Measurements from ENCODE around the gene SLX9. TPM values are rescaled to one million over a fixed set of nuclear protein-coding genes. Genes with fewer than 3 reads are reported as not detected.

The SLX9 gene
- total and polyA plus RNA-seq, 5 donors from 2014 or later, result 7.6 to 21.8 (median 10.1) TPM

GRCh38 chr21:44959376-44960091, 19.7 kb downstream of the SLX9 start:
- no peaks in the 10 kb centered on the region for H3K27me3 Mint-ChIP-seq
- ATAC-seq (ENCODE audit: low read depth in 2 of 2) (no peak), DNase-seq (no peak)
- Histone ChIP-seq H3K4me1 (ENCODE audit: control insufficient read depth, insufficient read depth, low read length, poor library complexity, severe bottlenecking) (peaks cover under 1% of the 10 kb centered on the region), H3K27ac (ENCODE audit: insufficient read depth, low read length, poor library complexity, severe bottlenecking) (no peak overlapping the region), H3K36me3 (ENCODE audit: control insufficient read depth, insufficient read depth, low read length) (peaks cover 24% of the 10 kb centered on the region), H3K4me3 (ENCODE audit: low read depth, low read length) (no peak overlapping the region), H3K9me3 (ENCODE audit: control insufficient read depth in 2 of 2, low read length in 2 of 2) (no peaks in the 10 kb centered on the region), H3K27me3 (ENCODE audit: control insufficient read depth, insufficient read depth, low read length) (no peaks in the 10 kb centered on the region)
- H3K4me1 Mint-ChIP-seq, result peaks cover 0 to 19% (median 6%) of the 10 kb centered on the region in 4 donors
- H3K27ac Mint-ChIP-seq, result no peak overlapping the region
- no peak overlapping the region for H3K4me3 Mint-ChIP-seq
- peaks cover 0 to 2% (median 0%) of the 10 kb centered on the region in 7 donors for H3K9me3 Mint-ChIP-seq
- peaks cover 34% of the 10 kb centered on the region for H3K36me3 Mint-ChIP-seq

GRCh38 chr21:44960141-44961092, 20.6 kb downstream of the SLX9 start:
- no peak overlapping the region for H3K27ac Mint-ChIP-seq
- DNase-seq (no peak), ATAC-seq (ENCODE audit: low read depth in 2 of 2) (no peak)
- H3K36me3 Mint-ChIP-seq, result peaks cover 34% of the 10 kb centered on the region
- Histone ChIP-seq H3K36me3 (ENCODE audit: control insufficient read depth, insufficient read depth, low read length) (peaks cover 24% of the 10 kb centered on the region), H3K4me1 (ENCODE audit: control insufficient read depth, insufficient read depth, low read length, poor library complexity, severe bottlenecking) (peaks cover 9% of the 10 kb centered on the region), H3K27me3 (ENCODE audit: control insufficient read depth, insufficient read depth, low read length) (no peaks in the 10 kb centered on the region), H3K4me3 (ENCODE audit: low read depth, low read length) (no peak overlapping the region), H3K9me3 (ENCODE audit: control insufficient read depth in 2 of 2, low read length in 2 of 2) (no peaks in the 10 kb centered on the region), H3K27ac (ENCODE audit: insufficient read depth, low read length, poor library complexity, severe bottlenecking) (no peak overlapping the region)
- H3K9me3 Mint-ChIP-seq, result peaks cover 0 to 2% (median 0%) of the 10 kb centered on the region in 7 donors
- peaks cover 9 to 25% (median 14%) of the 10 kb centered on the region in 4 donors for H3K4me1 Mint-ChIP-seq
- H3K4me3 Mint-ChIP-seq, result no peak overlapping the region
- H3K27me3 Mint-ChIP-seq, result no peaks in the 10 kb centered on the region

- peaks cover 25% of the 10 kb centered on the region for H3K36me3 Mint-ChIP-seq
- Histone ChIP-seq H3K27me3 (ENCODE audit: control insufficient read depth, insufficient read depth, low read length) (no peaks in the 10 kb centered on the region), H3K36me3 (ENCODE audit: control insufficient read depth, insufficient read depth, low read length) (peaks cover 20% of the 10 kb centered on the region), H3K4me1 (ENCODE audit: control insufficient read depth, insufficient read depth, low read length, poor library complexity, severe bottlenecking) (peaks cover 29% of the 10 kb centered on the region), H3K27ac (ENCODE audit: insufficient read depth, low read length, poor library complexity, severe bottlenecking) (no peak overlapping the region), H3K9me3 (ENCODE audit: control insufficient read depth in 2 of 2, low read length in 2 of 2) (no peaks in the 10 kb centered on the region), H3K4me3 (ENCODE audit: low read depth, low read length) (no peak overlapping the region)
- no peaks in the 10 kb centered on the region for H3K27me3 Mint-ChIP-seq
- H3K4me1 Mint-ChIP-seq, result peaks cover 10 to 33% (median 12%) of the 10 kb centered on the region in 4 donors
- ATAC-seq (ENCODE audit: low read depth in 2 of 2) (no peak), DNase-seq (no peak)
- no peak overlapping the region for H3K4me3 Mint-ChIP-seq
- peak overlapping the region in 1 of 3 donors; percentile 29 for H3K27ac Mint-ChIP-seq
- peaks cover 0 to 2% (median 0%) of the 10 kb centered on the region in 7 donors for H3K9me3 Mint-ChIP-seq
These were observed 22.7 kb downstream of the SLX9 start for GRCh38 chr21:44962403-44962966.

GRCh38 chr21:44964381-44964780, 24.6 kb downstream of the SLX9 start:
- peaks cover 0 to 2% (median 0%) of the 10 kb centered on the region in 7 donors for H3K9me3 Mint-ChIP-seq
- peaks cover 10 to 41% (median 14%) of the 10 kb centered on the region in 4 donors for H3K4me1 Mint-ChIP-seq
- peaks cover 23% of the 10 kb centered on the region for H3K36me3 Mint-ChIP-seq
- DNase-seq, result no peak
- Histone ChIP-seq H3K27me3 (ENCODE audit: control insufficient read depth, insufficient read depth, low read length) (no peaks in the 10 kb centered on the region), H3K9me3 (ENCODE audit: control insufficient read depth in 2 of 2, low read length in 2 of 2) (no peaks in the 10 kb centered on the region), H3K4me1 (ENCODE audit: control insufficient read depth, insufficient read depth, low read length, poor library complexity, severe bottlenecking) (peaks cover 45% of the 10 kb centered on the region), H3K36me3 (ENCODE audit: control insufficient read depth, insufficient read depth, low read length) (peaks cover 18% of the 10 kb centered on the region), H3K27ac (ENCODE audit: insufficient read depth, low read length, poor library complexity, severe bottlenecking) (no peak overlapping the region), H3K4me3 (ENCODE audit: low read depth, low read length) (no peak overlapping the region)
- no peaks in the 10 kb centered on the region for H3K27me3 Mint-ChIP-seq
- peak overlapping the region in 3 of 4 donors; percentile 41 to 69 (median 57) for H3K4me3 Mint-ChIP-seq
- H3K27ac Mint-ChIP-seq, result peak overlapping the region in 2 of 3 donors; percentile 24 to 92
- ATAC-seq (ENCODE audit: low read depth in 2 of 2), result no peak

- Histone ChIP-seq H3K27ac (ENCODE audit: insufficient read depth, low read length, poor library complexity, severe bottlenecking) (no peak overlapping the region), H3K27me3 (ENCODE audit: control insufficient read depth, insufficient read depth, low read length) (no peaks in the 10 kb centered on the region), H3K4me3 (ENCODE audit: low read depth, low read length) (peak overlapping the region; percentile 58), H3K36me3 (ENCODE audit: control insufficient read depth, insufficient read depth, low read length) (peaks cover 11% of the 10 kb centered on the region), H3K4me1 (ENCODE audit: control insufficient read depth, insufficient read depth, low read length, poor library complexity, severe bottlenecking) (peaks cover 51% of the 10 kb centered on the region), H3K9me3 (ENCODE audit: control insufficient read depth in 2 of 2, low read length in 2 of 2) (no peaks in the 10 kb centered on the region)
- Mint-ChIP-seq H3K9me3 (peaks cover 0 to 2% (median 0%) of the 10 kb centered on the region in 7 donors), H3K27ac (peak overlapping the region in 2 of 3 donors; percentile 24 to 31), H3K36me3 (peaks cover 24% of the 10 kb centered on the region), H3K4me1 (peaks cover 10 to 52% (median 22%) of the 10 kb centered on the region in 4 donors), H3K4me3 (peak overlapping the region; percentile 39 to 82 (median 60)), H3K27me3 (no peaks in the 10 kb centered on the region)
- peak in 2 of 3 donors; percentile 38 to 47 for DNase-seq
- ATAC-seq (ENCODE audit: low read depth in 2 of 2), result peak; percentile 40 to 43
These were observed 25.6 kb downstream of the SLX9 start for GRCh38 chr21:44965251-44966022.

GRCh38 chr21:44966135-44967081, 26.6 kb downstream of the SLX9 start:
- DNase-seq (no peak), ATAC-seq (ENCODE audit: low read depth in 2 of 2) (no peak)
- Mint-ChIP-seq H3K27ac (peak overlapping the region in 2 of 3 donors; percentile 46 to 58), H3K4me3 (peak overlapping the region in 1 of 4 donors; percentile 65), H3K36me3 (peaks cover 14% of the 10 kb centered on the region), H3K4me1 (peaks cover 10 to 53% (median 22%) of the 10 kb centered on the region in 4 donors), H3K9me3 (peaks cover 0 to 2% (median 0%) of the 10 kb centered on the region in 7 donors), H3K27me3 (no peaks in the 10 kb centered on the region)
- Histone ChIP-seq H3K27me3 (ENCODE audit: control insufficient read depth, insufficient read depth, low read length) (no peaks in the 10 kb centered on the region), H3K27ac (ENCODE audit: insufficient read depth, low read length, poor library complexity, severe bottlenecking) (no peak overlapping the region), H3K36me3 (ENCODE audit: control insufficient read depth, insufficient read depth, low read length) (peaks cover 9% of the 10 kb centered on the region), H3K4me1 (ENCODE audit: control insufficient read depth, insufficient read depth, low read length, poor library complexity, severe bottlenecking) (peaks cover 51% of the 10 kb centered on the region), H3K4me3 (ENCODE audit: low read depth, low read length) (no peak overlapping the region), H3K9me3 (ENCODE audit: control insufficient read depth in 2 of 2, low read length in 2 of 2) (no peaks in the 10 kb centered on the region)
